Endothelial cell of umbilical vein (primary cell): Measurements from ENCODE around the gene SDK2. TPM values are rescaled to one million over a fixed set of nuclear protein-coding genes. Genes with fewer than 3 reads are reported as not detected.

ENCODE experiments used
- BruUV-seq: library from RNA; stranded (reverse); fragments of 400-500 nt; replicated peaks from 2 replicates; lab custom pipeline; 2021; lab: Mats Ljungman, UMichigan
- CTCF ChIA-PET: fragments of 300-600, 350-600 bp; sonication (Branson Sonifier 250); formaldehyde crosslinking; loops from one replicate; lab custom pipeline; 2021; ENCODE audit warnings: antibody characterized with exemption, inconsistent platforms; lab: Charles Lee
- POLR2A ChIA-PET: fragments of 300-600, 350-600 bp; sonication (Branson Sonifier 250); formaldehyde crosslinking; loops from one replicate; lab custom pipeline; 2021; ENCODE audit warnings: antibody characterized with exemption, inconsistent platforms; lab: Charles Lee
- DNase-seq: peaks from one replicate; pipeline ENCODE4 v3.0.0-alpha.2; 2011; ENCODE audit warnings: low read depth, low spot score
- FAIRE-seq: peaks from 2 replicates; lab custom pipeline; 2011; peaks lifted over from hg19 to GRCh38; lab: Jason Lieb, UNC
- H2AFZ ChIP-seq: 2 replicates; pipeline ENCODE4 v1.6.0; 2012; ENCODE audit warnings: low read depth, low read length, control low read depth, inconsistent platforms
- H3K27ac ChIP-seq: 2 replicates; pipeline ENCODE4 v1.5.1; 2011; ENCODE audit warnings: low read depth, mild to moderate bottlenecking, control low read depth, low read length, moderate library complexity; ENCODE audit not compliant: insufficient read depth
- H3K27me3 ChIP-seq, 2 experiments: 2 replicates each; pipeline versions ENCODE4 v1.6.0 to v1.6.1; 2011; ENCODE audit warnings: low read length in 2 of 2, mixed read lengths in 1 of 2; ENCODE audit not compliant: control insufficient read depth in 2 of 2, insufficient read depth in 2 of 2
- H3K36me3 ChIP-seq, 2 experiments: 2 replicates in 1 of 2; 3 replicates in 1 of 2; pipeline ENCODE4 v1.5.1; 2011; ENCODE audit warnings: low read length in 2 of 2, mild to moderate bottlenecking in 1 of 2, moderate library complexity in 1 of 2; ENCODE audit not compliant: control insufficient read depth in 2 of 2, insufficient read depth in 2 of 2; ENCODE audit errors: extremely low read depth in 1 of 2
- H3K4me1 ChIP-seq: 3 replicates; pipeline ENCODE4 v1.5.1; 2011; ENCODE audit warnings: mild to moderate bottlenecking, low read length; ENCODE audit not compliant: control insufficient read depth, insufficient read depth; ENCODE audit errors: extremely low read depth
- H3K4me2 ChIP-seq: 2 replicates; pipeline ENCODE4 v1.6.1; 2011; ENCODE audit warnings: low read length, control low read depth, mixed read lengths; ENCODE audit not compliant: insufficient read depth
- H3K4me3 ChIP-seq, 3 experiments: fragments of 200-600 bp in 1 of 3; sonication (generic), shearing (Covaris generic) in 1 of 3; replicated peaks in 1 of 3; 2 replicates each; pipeline ENCODE4 v1.5.1; 2011 to 2016; ENCODE audit warnings: control low read depth in 3 of 3, low read length in 3 of 3, mild to moderate bottlenecking in 2 of 3, inconsistent platforms in 1 of 3, low read depth in 1 of 3, moderate library complexity in 1 of 3; ENCODE audit not compliant: insufficient read depth in 1 of 3
- H3K79me2 ChIP-seq: 2 replicates; pipeline ENCODE4 v1.6.0; 2012; ENCODE audit warnings: low read length, inconsistent platforms; ENCODE audit not compliant: control insufficient read depth, insufficient read depth
- H3K9ac ChIP-seq: replicated peaks from 2 replicates; pipeline ENCODE3; 2011; ENCODE audit warnings: low read length, control low read depth; ENCODE audit not compliant: insufficient read depth; ENCODE audit errors: extremely low read depth
- H3K9me1 ChIP-seq: replicated peaks from 3 replicates; pipeline ENCODE4 v1.6.0; 2011; ENCODE audit warnings: mild to moderate bottlenecking, low read length; ENCODE audit not compliant: control insufficient read depth, insufficient read depth; ENCODE audit errors: extremely low read depth
- H3K9me3 ChIP-seq: replicated peaks from 2 replicates; pipeline ENCODE4 v1.5.1; 2012; ENCODE audit warnings: low read length, inconsistent platforms; ENCODE audit not compliant: control insufficient read depth, insufficient read depth
- H4K20me1 ChIP-seq: replicated peaks from 2 replicates; pipeline ENCODE3; 2011; ENCODE audit warnings: mild to moderate bottlenecking, low read length; ENCODE audit not compliant: control insufficient read depth, insufficient read depth; ENCODE audit errors: extremely low read depth
- CTCF ChIP-seq, 2 donors: IDR thresholded peaks; 1 replicate in 1 of 2; 2 replicates in 1 of 2; pipeline ENCODE4 v1.5.1; 2011; ENCODE audit warnings: low read length in 2 of 2, mild to moderate bottlenecking in 2 of 2, moderate library complexity in 2 of 2, control low read depth in 1 of 2, inconsistent platforms in 1 of 2, low read depth in 1 of 2; ENCODE audit not compliant: insufficient read depth in 1 of 2; ENCODE audit errors: extremely low read depth in 1 of 2
- EZH2 ChIP-seq: IDR thresholded peaks from 2 replicates; pipeline ENCODE4 v1.6.1; 2012; ENCODE audit warnings: borderline replicate concordance, low read depth, mild to moderate bottlenecking, moderate library complexity, low read length, inconsistent platforms; ENCODE audit not compliant: severe bottlenecking
- FOS ChIP-seq: IDR thresholded peaks from 2 replicates; pipeline ENCODE4 v1.6.1; 2011; ENCODE audit warnings: mild to moderate bottlenecking, low read length, moderate library complexity, borderline replicate concordance; ENCODE audit not compliant: insufficient read depth
- GATA2 ChIP-seq: IDR thresholded peaks from 2 replicates; pipeline ENCODE4 v1.7.0; 2011; ENCODE audit warnings: low read depth, mild to moderate bottlenecking, moderate library complexity, mixed read lengths, low read length; ENCODE audit not compliant: insufficient read length, insufficient read depth
- JUN ChIP-seq: IDR thresholded peaks from 2 replicates; pipeline ENCODE4 v1.6.1; 2011; ENCODE audit warnings: borderline replicate concordance, low read depth; ENCODE audit not compliant: insufficient read length, insufficient read depth
- MYC ChIP-seq: IDR thresholded peaks from one replicate; pipeline ENCODE4 v1.6.1; 2011; ENCODE audit warnings: mild to moderate bottlenecking, low read depth, low read length
- POLR2A ChIP-seq: IDR thresholded peaks from 2 replicates; pipeline ENCODE4 v1.6.1; 2012; ENCODE audit warnings: low read depth, mild to moderate bottlenecking, control low read depth, low read length
- dilution Hi-C: fragments of 300-500 bp; cut with MboI; formaldehyde crosslinking; loops from one replicate; pipeline ENCODE4 v1.15.0; 2019; ENCODE audit warnings: low sequenced_read_pairs; ENCODE audit not compliant: extremely low pct_ligation_motif_present
- intact Hi-C: fragments of 100-400 bp; cut with micrococcal nuclease; formaldehyde crosslinking; loops from one replicate; pipeline ENCODE4 v1.10.0; 2022
- polyA plus RNA-seq, 4 experiments: library from polyadenylated mRNA; depleted of rRNA in 3 of 4; stranded (reverse) in 3 of 4; unstranded in 1 of 4; fragments of >200 nt; gene quantifications; 2 replicates each; pipeline versions ENCODE4 v1.2.1 to v1.2.3, GENCODE V29; 2011 to 2012; ENCODE audit warnings: missing spikeins in 1 of 4
- total RNA-seq: library from RNA; stranded (reverse); gene quantifications from 2 replicates; pipeline ENCODE4 v1.2.3, GENCODE V29; 2021

The SDK2 gene
- total and polyA plus RNA-seq, 2 donors (not counting 3 experiments of a cell fraction or from before 2014, with no cell fraction given), result not detected

DNA sequence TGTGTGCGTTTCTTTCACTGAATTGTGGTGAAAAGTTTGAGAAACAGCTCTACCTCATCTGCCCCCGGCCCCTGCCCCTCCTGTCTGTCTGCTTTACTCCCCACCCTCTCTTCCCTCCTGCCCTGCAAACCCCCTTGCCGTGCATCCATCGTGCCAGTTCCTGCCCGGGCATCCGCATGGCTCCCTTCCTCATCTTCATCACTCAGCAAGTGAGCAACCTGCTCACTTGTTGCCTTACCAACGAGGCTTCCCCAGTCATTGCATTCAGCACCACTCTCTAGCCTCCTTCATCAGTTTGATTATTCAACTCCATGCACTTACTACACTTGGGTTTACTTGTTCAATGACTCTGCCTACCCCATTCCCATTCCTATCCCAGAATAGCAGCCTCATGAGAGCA lies 34.8 kb upstream of the SDK2 start:
- Histone ChIP-seq H3K79me2 (no peaks in the 10 kb centered on the region), H3K36me3 (no peaks in the 10 kb centered on the region), H4K20me1 (no peaks in the 10 kb centered on the region), H3K9me1 (no peaks in the 10 kb centered on the region), H3K4me3 (no peak overlapping the region), H3K27ac (no peak overlapping the region), H3K4me1 (no peaks in the 10 kb centered on the region), H3K4me2 (no peak overlapping the region), H2AFZ (no peak overlapping the region), H3K27me3 (no peaks in the 10 kb centered on the region), H3K9me3 (no peaks in the 10 kb centered on the region), H3K9ac (no peak overlapping the region)
- FAIRE-seq, result no peak
- no peak for DNase-seq
- CTCF ChIA-PET, result no interaction called here
- dilution Hi-C loops (no loop called here), intact Hi-C loops (no loop called here)
- TF ChIP-seq POLR2A, result no peak
- no TSS peak for BruUV-seq
- POLR2A ChIA-PET, result no interaction called here

DNA sequence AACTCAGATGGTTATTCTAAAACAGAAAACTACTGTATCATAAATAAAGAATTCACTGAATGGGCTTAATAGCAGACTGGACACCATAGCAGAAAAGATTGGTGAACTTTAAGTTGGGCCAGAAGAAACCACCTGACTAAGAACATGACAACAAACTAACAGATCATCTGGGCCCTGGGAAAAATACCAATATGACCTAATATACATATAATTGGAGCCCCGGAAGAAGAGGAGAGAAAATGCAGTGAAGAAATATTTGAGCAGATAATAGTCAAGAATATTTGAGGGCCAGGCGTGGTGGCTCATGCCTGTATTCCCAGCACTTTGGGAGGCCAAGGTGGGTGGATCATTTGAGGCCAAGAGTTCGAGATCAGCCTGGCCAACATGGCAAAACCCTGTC lies 25.5 kb upstream of the SDK2 start:
- no peaks in the 10 kb centered on the region for H3K4me1 ChIP-seq
- intact Hi-C loops (no loop called here), dilution Hi-C loops (no loop called here)
- DNase-seq (no peak), FAIRE-seq (no peak)
- H3K27me3 ChIP-seq, result no peaks in the 10 kb centered on the region
- no peaks in the 10 kb centered on the region for H3K9me3 ChIP-seq
- no peaks in the 10 kb centered on the region for H3K79me2 ChIP-seq
- no peak overlapping the region for H3K4me3 ChIP-seq
- H3K9ac ChIP-seq, result no peak overlapping the region
- no peak overlapping the region for H2AFZ ChIP-seq
- no peaks in the 10 kb centered on the region for H4K20me1 ChIP-seq
- no TSS peak for BruUV-seq
- no peak overlapping the region for H3K4me2 ChIP-seq
- ChIA-PET CTCF (no interaction called here), POLR2A (no interaction called here)
- no peak overlapping the region for H3K27ac ChIP-seq
- H3K9me1 ChIP-seq, result no peaks in the 10 kb centered on the region
- TF ChIP-seq GATA2 (no peak), MYC (no peak), POLR2A (no peak), FOS (no peak), JUN (no peak), EZH2 (no peak), CTCF (IDR thresholded peaks at IDR 0.05; ENCODE audit: extremely low read depth in 1 of 2, insufficient read depth in 1 of 2, low read depth in 1 of 2, low read length in 2 of 2) (no peak)
- H3K36me3 ChIP-seq, result no peaks in the 10 kb centered on the region
